ENCODE results near the gene IFI35. TPM values are rescaled to one million over a fixed set of nuclear protein-coding genes. Genes with fewer than 3 reads are reported as not detected.

Gene IFI35
- total RNA-seq, 1 donor from 2014 or later, result 13.2 TPM

DNA sequence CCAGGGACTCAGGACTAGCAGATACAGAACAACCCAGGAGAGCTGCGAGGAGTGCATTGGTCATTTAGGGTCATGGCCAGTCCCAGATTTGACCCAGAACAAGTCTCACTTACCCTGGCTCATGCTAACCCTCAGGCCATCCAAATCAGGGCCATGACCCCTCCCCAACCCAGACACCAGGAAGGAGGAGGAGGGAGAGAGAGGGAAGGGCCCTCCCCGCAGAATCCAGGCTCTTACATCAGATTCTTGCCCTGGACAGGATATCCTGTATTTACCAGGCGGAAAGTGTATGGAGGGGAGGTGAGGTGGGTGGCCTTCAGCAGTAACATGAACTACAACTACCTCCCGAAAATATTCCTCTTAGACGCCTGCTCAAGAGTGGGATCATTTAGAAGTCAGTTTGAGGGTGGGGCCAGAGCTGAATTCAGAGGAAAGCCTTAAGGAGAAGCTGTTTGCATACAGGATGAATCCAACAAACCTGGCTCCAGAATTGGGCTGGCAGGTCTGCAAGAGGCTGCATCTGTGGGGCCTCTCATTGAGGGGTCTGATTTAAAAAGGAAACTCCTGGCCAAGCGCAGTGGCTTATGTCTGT lies 13.5 kb downstream of the IFI35 start:
- no peak for ATAC-seq
- intact Hi-C loops (cut with micrococcal nuclease), result no loop called here
- no peak for DNase-seq

GRCh38 chr17:43020789-43021740 lies 14.5 kb downstream of the IFI35 start:
- ATAC-seq (peak; percentile 41), DNase-seq (peak; percentile 77)
- intact Hi-C loops (cut with micrococcal nuclease), result no loop called here

DNA sequence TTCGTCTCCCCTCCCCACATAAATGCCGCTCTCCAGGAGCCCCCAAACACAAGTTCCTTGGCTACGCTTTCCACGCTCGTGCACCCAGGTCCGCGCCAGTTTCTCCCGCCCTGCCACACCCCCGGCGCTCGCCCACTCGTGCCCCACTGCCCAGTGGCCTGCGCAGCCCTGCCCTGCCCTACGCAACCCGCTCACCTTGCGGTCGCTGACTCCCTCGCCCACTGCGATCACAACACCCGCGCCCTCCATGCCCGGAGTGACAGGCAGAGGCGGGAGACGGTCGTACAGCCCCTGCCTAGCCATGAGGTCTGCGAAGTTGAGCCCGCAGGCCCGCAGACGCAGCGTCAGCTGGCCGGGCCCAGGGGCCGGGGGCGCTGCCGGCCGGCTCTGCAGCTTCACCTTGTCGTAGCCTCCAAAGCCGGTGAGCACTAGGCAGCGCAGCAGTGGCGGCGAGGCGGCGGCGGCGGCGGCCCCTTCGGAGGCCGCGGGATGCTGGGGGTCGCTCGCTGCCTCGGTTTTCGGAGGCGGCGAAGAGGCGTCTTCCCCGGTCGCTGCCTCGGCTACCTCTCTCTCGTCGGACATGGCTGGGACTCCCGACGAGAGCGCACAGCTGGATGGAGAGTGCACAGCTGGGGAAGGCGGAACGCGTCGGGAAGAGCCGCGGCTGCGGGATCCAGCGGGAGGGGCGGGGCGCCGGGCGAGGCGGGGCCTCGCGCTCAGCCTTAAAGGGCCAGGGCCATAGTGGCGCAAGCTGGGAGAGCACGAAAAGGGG lies 15.3 kb downstream of the IFI35 start, which contains the start of gene VAT1:
VAT1 (minus strand) TSS at position 645 of the 772 bp plus-strand sequence; CDS start at position 582, 63 bp downstream.
- intact Hi-C loops (cut with micrococcal nuclease), result no loop called here
- DNase-seq (peak; percentile 92), ATAC-seq (peak; percentile 83)

- ATAC-seq (peak; percentile 70), DNase-seq (peak; percentile 86)
- intact Hi-C loops (cut with micrococcal nuclease), result no loop called here
Measured at GRCh38 chr17:43024407-43025289, 18.1 kb downstream of the IFI35 start, which contains the start of gene RND2. Gene RND2, plus strand, starts transcription at chr17:43025231. Its CDS starts 117 bp downstream, at chr17:43025348.

- ATAC-seq, result no peak
- intact Hi-C loops (cut with micrococcal nuclease), result no loop called here
- no peak for DNase-seq
Measured at GRCh38 chr17:43025290-43025657, 18.7 kb downstream of the IFI35 start.

DNA sequence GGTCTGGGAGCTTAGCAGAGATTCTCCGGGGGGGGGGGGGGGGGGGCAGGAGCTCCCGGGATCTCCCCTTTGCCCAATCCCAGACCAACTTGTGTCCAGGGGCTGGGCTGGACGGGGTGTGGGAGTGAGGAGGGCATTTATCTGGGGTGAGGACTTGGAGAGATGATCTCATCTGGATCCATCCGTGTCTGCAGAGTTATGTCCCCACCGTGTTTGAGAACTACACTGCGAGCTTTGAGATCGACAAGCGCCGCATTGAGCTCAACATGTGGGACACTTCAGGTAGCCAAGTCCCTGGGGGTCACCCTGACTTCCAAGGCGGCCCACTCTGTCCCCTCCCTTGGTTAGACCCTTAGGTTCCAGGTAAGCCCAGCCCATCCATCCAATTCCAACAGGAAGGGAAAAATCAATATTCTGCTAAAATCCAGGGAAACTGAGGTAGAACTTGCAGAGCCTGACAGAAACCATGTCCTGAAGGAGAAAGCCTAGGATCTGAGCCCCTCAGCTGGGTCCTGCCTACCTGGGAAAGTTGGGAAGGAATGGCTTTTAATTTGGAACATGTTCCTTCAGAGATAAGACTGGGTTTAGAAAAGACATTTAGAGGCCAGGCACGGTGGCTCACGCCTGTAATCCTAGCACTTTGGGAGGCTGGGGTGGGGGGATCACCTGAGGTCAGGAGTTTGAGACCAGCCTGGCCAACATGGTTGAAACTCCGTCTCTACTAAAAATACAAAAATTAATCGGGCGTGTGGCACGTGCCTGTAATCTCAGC lies 19.4 kb downstream of the IFI35 start:
- intact Hi-C loops (cut with micrococcal nuclease), result no loop called here
- no peak for DNase-seq
- ATAC-seq, result no peak

GRCh38 chr17:43026595-43026994 lies 20.0 kb downstream of the IFI35 start:
- intact Hi-C loops (cut with micrococcal nuclease), result no loop called here
- no peak for DNase-seq
- no peak for ATAC-seq

DNA sequence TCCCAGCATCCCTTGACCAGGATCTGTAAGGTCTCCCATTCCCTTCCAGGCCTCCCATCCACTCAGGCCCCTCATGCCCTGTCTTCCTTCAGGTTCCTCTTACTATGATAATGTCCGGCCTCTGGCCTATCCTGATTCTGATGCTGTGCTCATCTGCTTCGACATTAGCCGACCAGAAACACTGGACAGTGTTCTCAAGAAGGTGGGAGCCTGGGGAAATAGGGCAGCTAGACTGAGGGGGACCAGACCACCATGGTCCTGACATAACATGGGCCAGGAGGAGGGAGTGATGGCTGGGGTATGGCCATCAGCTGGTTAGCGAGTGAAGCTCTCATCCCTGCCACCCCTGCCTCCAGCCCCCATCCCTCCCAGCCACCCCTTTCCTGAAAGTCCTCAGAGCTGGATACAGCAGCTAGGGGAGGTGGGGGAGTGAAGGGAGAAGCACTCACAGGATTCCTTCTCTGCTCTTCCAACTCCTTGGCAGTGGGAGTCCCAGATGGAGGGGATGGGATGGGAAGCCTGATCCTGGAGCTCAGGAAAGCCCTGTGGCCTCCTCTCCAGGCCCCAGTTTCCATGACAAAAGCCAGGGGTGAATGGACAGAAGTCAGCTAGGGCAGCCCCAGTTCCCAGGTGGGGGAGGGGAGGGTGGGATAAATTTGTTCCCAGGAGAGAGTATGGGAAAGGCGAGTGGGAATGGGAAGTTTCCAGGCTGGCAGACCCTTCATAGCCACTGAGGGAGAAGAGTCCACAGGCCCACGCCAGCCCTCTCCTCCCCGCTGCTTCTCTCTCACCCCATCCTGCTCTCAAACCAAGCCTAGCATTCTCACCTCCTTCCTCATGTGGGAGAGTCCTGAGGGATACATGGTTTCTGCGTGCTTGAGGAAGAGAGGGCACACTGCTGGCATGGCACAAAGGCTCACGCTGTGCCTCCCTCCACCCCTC lies 20.8 kb downstream of the IFI35 start:
- DNase-seq (no peak), ATAC-seq (no peak)
- intact Hi-C loops (cut with micrococcal nuclease), result no loop called here

- intact Hi-C loops (cut with micrococcal nuclease), result no loop called here
- DNase-seq, result no peak
- ATAC-seq, result no peak
Measured at GRCh38 chr17:43028221-43028861, 21.8 kb downstream of the IFI35 start.

DNA sequence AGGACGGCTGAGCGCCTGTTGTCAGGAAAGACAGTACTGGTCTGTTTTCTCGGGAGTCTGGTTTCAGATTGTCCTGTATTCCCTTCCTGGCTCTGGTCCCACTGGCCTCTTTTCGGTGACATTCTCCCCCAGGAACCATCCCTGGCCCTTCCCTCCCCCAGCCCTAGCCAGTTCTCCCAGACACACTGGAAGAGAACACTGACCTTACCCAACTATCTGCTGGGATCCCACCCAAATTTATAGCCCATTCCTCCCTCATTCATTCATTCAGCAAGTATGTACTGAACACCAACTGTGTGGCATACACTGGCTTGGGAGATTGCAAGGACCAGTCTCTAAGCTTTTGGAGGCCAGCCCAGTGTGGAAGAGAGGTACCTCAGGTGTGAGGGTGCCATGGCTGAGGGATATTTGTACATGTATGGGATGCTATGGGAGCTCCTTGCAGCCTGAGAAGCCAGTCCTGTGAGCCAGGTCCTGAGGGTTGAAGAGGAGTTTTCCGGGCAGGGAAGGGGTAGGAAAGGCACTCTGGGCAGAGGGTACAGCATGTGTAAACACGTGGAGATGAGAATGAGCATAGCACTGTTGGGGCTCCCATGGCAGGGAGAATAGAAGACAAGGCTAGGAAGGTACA lies 23.7 kb downstream of the IFI35 start:
- DNase-seq (no peak), ATAC-seq (peak; percentile 14)
- intact Hi-C loops (cut with micrococcal nuclease), result no loop called here

DNA sequence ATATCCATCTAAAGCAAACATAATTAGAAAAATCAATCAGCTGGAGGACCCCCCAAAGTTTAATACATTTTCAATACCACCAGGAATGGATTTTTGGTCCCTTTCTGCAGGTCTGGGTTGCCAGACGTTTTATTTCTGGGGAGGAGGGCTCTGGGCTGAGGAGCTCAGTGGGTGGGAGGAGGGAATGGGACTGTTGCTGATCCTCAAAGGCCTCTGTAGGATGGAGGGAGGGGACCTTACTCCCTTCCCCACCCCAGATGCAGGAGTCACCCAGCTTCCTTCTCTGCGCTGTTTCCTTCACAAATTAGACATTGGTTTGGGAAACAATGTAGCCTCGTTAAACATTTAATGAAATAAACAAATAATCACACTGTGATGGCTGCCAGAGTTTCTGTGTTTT lies 25.1 kb downstream of the IFI35 start:
- ATAC-seq (no peak), DNase-seq (no peak)
- intact Hi-C loops (cut with micrococcal nuclease), result no loop called here

DNA sequence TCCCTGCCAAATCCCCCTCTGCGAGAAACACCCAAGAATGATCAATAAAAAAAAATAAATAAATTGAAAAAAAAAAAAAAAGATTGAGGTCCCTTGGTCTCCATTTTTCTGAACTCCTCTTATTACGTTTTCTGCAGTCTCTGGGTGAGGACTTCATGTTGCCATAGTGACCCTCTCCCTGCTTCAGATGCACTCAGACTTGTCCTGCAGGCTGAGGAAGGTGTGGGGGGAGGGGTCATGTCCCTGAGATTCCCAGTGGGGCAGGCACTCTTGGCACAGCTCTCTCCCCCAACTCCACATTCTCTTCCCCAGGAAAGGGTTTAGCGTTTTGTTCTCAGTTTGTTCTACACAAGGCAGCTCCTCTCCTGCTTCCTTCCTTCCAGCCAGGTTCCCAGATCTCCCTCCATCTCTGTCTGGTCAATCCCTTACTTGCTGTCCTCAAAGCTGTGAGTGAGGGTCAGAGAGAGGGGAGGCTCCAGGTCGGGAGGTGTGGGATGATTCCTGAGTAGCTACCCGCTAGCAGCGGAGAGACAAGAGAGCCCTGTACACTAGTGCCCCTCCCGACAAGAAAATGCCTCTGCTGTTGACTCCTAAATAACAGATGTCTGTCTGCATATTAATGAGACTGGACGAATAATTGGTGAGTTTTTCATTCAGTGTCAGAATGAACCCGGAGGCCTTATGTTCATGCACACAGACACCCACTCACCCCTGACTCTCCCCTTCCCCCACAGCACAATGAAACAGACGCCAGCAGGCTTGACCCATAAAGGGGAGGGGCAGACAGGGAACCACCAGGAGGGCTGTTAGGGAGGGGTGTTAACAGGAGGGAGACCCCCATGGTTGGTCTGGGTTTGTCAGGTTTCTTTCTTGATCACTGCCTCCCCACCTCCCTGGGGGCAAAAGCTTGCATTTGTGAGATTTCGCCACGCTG lies 27.6 kb downstream of the IFI35 start:
- no peak for ATAC-seq
- intact Hi-C loops (cut with micrococcal nuclease), result no loop called here
- DNase-seq, result no peak

- ATAC-seq (no peak), DNase-seq (no peak)
- intact Hi-C loops (cut with micrococcal nuclease), result no loop called here
Measured at GRCh38 chr17:43034894-43035293, 28.3 kb downstream of the IFI35 start.

DNA sequence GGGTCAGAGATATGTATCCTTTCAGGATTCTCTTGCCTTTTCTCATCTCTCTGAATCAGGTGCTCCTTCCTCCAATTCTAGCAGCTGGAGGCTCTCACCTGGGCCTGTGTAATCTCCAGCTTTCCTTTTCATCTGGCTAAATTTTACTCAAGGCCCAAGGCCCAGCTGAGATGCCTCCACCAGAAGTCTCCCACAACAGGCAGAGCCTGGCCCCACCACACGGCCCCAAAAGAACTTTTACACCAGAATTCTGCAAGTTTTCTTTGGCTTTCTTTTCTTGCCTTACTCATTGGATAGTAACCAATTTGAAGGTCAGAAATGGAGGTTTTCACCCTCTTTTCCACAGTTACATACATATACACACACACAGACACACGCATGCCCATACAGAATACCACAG lies 33.1 kb downstream of the IFI35 start:
- no peak for ATAC-seq
- DNase-seq, result no peak
- intact Hi-C loops (cut with micrococcal nuclease), result no loop called here

- ATAC-seq, result no peak
- DNase-seq, result no peak
- intact Hi-C loops (cut with micrococcal nuclease), result no loop called here
Measured at GRCh38 chr17:43040655-43041054, 34.1 kb downstream of the IFI35 start.
